WTC11 (cell line): Measurements from ENCODE around the gene ADGRB3.
A peak's percentile ranks its signal among the peaks of the same experiment; 100 is the strongest.

Source experiments
- CREM ChIP-seq: sonication (generic); formaldehyde crosslinking; IDR thresholded peaks from 2 replicates; pipeline ENCODE4 v1.8.1; 2022; ENCODE audit warnings: mild to moderate bottlenecking, missing genetic modification reagents, moderate library complexity
- CTCF ChIP-seq: fragments of 200-600 bp; IDR thresholded peaks from 2 replicates; pipeline ENCODE4 v1.8.0; 2022; ENCODE audit warnings: antibody characterized with exemption
- HMGXB4 ChIP-seq: sonication (generic); formaldehyde crosslinking; IDR thresholded peaks from 2 replicates; pipeline ENCODE4 v1.8.1; 2023; ENCODE audit warnings: mild to moderate bottlenecking, moderate library complexity, missing genetic modification reagents
- NR2C2 ChIP-seq: sonication (generic); formaldehyde crosslinking; IDR thresholded peaks from 2 replicates; pipeline ENCODE4 v1.8.0; 2022; ENCODE audit warnings: mild to moderate bottlenecking, missing genetic modification reagents
- NR3C1 ChIP-seq: sonication (generic); formaldehyde crosslinking; conservative IDR thresholded peaks from 2 replicates; pipeline ENCODE4 v1.8.1; 2023; ENCODE audit warnings: low read depth, mild to moderate bottlenecking, missing genetic modification reagents
- TP53 ChIP-seq: sonication (generic); formaldehyde crosslinking; IDR thresholded peaks from 2 replicates; pipeline ENCODE4 v1.8.1; 2023; ENCODE audit warnings: mild to moderate bottlenecking, missing genetic modification reagents

- TF ChIP-seq CTCF (peak; percentile 87), TP53 (CRISPR knock-in tag) (no peak), NR2C2 (CRISPR knock-in tag) (no peak), NR3C1 (CRISPR knock-in tag) (no peak), HMGXB4 (CRISPR knock-in tag) (no peak), CREM (CRISPR knock-in tag) (no peak)
Observed at GRCh38 chr6:68638230-68638900, 3.3 kb downstream of the ADGRB3 start.
